ELF-1 (cell line): ENCODE measurements around the gene MRPL49.
A peak's percentile ranks its signal among the peaks of the same experiment; 100 is the strongest.

Experiments
- DNase-seq: peaks from one replicate; pipeline ENCODE4 v3.0.0-alpha.2; 2016; ENCODE audit warnings: low read depth, low spot score

The MRPL49 gene

DNA sequence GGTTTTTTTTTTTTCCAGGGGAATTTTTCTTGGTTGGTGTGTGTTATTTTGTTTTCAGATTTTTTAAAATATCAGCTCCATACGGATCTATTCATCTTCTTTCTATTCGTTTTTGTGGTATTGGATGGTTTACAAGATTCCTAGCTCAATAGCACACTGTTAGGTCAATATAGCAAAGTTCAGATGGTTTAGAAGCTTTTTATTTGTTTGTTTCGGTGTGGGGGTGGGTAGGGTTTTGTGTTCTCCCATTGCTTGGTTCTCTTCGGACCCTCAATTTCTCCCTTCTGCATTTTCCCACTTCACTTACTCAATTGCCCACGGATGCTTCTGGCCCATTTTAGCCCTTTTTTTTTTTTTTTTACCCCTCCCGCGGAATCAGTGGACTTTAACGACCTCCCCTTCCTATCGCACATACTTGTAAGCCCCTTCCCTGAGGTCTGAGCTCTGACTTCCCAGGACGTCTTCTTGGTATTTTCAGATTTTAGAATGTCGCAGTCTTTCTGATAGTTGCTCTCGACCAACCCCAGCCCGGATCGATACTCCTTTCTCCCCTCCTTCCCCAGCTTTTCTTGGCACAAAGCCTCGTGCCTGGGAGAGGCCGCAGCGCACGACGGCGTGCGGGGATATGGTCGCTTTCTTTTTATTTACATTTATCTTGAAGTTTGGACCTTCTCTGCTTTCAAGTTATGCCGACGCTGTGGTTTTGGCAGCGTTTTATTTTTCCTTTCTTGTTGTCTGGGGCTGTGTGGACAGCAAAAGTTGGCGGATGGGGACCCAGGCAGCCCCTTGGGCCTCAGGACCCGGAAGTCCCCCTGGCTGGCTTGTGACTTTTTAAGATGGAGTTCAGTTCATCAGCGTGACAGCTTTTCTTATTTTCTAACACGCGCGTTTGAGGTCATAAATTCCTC is 43.5 kb downstream of the MRPL49 start:
- no peak for DNase-seq

DNA sequence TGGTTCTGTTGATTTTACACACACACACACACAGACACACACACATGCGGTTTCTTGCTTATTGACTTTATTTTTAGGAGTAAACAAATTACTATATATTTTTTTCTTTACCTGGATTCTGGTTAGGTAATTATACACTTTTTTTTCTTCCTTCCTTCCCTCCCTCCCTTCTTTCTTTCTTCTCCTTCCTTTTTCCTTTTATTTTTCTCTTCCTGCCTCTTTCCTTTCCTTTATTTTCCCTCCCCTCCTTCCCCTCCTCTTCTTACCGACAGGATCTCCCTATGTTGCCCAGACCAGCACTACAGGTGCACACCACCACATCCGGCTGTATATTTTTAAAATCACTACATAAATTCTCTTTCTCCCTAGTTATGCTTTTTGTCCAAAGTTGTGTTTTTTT is 44.8 kb downstream of the MRPL49 start:
- DNase-seq: no peak

DNA sequence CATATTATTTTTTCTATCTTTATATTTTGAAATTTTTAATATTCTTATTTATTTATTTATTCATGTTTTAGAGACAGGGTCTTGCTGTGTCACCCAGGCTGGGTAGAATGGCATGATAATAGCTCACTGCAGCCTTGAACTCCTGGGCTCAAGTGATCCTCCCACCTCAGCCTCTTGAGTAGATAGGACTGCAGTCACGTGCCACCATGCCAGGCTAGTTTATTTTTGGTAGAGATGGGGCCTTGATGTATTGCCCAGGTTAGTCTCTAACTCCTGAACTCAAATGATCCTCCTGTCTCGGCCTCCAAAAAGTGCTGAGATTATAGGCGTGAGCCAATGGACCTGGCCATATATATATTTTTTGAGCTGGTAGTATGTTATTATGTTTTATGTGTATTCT is 45.5 kb downstream of the MRPL49 start:
- DNase-seq: no peak

DNA sequence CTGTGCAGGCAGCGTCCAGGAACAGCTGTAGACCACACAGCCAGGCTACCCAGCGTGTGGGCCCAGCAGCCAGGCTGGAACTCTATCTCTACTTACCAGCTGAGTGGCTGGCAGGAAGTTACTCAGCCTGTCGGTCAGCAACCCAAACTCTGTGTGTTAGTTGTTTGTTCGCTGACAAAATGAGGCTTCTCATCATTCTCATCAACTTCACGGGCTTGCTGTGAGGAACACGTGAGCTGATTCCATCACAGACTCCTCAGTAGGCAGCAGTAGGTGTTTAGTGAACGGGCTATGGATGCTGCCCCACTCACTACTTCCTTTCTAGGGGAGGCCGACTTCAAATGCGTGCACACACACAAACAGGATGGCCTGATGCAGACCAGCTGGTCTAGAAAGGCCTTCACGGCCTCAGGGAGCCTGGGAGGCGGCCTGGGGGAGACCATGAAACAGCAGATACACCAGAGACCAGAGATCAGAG is 47.1 kb downstream of the MRPL49 start:
- peak; percentile 56 for DNase-seq

DNA sequence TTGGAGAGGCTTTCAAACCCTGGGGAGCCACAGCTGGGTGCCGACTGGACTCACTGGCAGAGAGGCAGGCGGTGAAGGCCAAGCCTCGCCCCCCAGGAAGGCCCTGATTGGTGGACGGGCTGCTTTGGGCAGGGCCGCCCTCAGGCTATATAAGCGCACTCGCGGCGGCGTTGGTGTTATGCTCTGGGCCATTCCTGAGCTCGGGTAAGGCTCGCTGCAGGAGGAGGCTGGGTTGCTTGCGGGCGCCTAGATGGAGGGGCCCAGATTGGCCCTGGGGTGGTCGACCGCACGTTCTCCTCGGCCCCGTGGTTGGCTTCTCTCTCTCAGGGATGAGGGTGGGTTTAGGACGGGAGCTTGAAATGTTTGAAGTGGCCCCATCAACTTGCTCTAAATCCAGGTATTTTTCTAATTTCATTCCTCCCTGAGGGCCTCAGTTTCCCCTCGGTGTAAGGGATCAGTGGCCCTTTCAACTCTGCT is 48.0 kb downstream of the MRPL49 start, which contains the start of gene SPDYC:
Gene SPDYC, plus strand, starts transcription at position 176 of the 477 bp plus-strand sequence. CDS start 1,125 bp downstream, outside the sequence.
- peak; percentile 94 for DNase-seq

DNA sequence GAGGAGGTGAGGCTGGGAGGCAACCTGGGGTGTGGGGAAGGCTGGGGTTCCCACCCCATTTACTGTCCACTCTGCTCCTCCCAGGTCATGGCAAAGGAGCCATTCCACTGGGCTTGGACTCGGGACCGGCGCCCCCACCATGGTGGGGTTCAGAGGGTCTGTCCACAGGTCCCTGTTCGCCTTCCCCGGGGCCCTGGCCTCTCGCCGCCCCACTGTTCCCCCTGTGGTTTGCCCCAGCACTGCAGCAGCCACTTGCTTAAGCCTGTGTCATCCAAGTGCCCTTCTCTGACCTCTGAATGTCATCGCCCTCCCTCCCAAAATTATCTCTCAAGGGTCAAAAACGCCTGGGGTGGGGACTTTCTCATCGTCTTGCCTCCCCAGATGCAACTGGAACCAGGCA is 50.5 kb downstream of the MRPL49 start:
- no peak for DNase-seq

DNA sequence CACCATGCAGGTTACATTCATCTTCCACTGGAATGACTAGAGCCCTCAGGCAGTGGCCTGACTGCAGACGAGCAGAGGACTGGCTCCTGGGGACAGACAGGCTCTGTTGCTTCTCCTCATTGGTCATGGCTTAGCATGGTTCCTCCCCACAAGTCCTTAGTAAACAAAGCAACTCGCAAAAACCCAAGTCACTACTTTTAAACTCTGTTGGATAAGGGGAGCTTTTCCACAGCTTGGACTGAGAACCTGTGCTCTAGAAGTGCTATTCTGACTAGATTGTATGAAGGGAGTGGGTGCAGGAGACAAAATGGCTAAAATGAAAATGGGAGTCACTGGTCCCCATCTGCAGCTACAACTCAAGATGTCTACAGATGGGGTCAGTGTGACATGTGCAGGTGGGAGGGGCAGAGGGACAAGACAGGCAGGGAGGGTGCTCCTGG is 52.5 kb downstream of the MRPL49 start:
- DNase-seq: peak; percentile 85
